Natural killer cell (primary cell): ENCODE measurements around the gene MAML3. TPM values are rescaled to one million over a fixed set of nuclear protein-coding genes. Genes with fewer than 3 reads are reported as not detected.

Experiments
- ATAC-seq, 3 donors: fragments of 150-1000 bp in 2 of 3; fragments of 200-7000 bp in 1 of 3; cut with Tn5 transposase; 1 replicate in 1 of 3; 2 replicates in 2 of 3; pipeline ENCODE4 v1.10.0; 2021; ENCODE audit warnings: mild to moderate bottlenecking in 2 of 3, moderate library complexity in 2 of 3
- DNase-seq, 2 donors: peaks; one replicate each; pipeline versions ENCODE4 v3.0.0 to v3.0.0-alpha.2; 2013 to 2021; ENCODE audit warnings: mixed read lengths in 1 of 2
- H3K27ac ChIP-seq: one replicate; pipeline ENCODE4 v1.5.1; 2013; ENCODE audit warnings: mild to moderate bottlenecking, low read length
- H3K27me3 ChIP-seq: one replicate; pipeline ENCODE4 v1.6.1; 2013; ENCODE audit warnings: low read length; ENCODE audit not compliant: control insufficient read depth, insufficient read depth
- H3K36me3 ChIP-seq: one replicate; pipeline ENCODE4 v1.6.1; 2013; ENCODE audit warnings: low read length; ENCODE audit not compliant: control insufficient read depth, insufficient read depth
- H3K4me1 ChIP-seq: one replicate; pipeline ENCODE4 v1.6.1; 2013; ENCODE audit warnings: low read length; ENCODE audit not compliant: control insufficient read depth, insufficient read depth
- H3K4me3 ChIP-seq: one replicate; pipeline ENCODE4 v1.5.1; 2013; ENCODE audit warnings: low read length
- H3K9me3 ChIP-seq: one replicate; pipeline ENCODE4 v1.6.1; 2013; ENCODE audit warnings: low read length; ENCODE audit not compliant: control insufficient read depth, insufficient read depth
- H3K27ac Mint-ChIP-seq, 2 donors: one replicate each; pipeline ENCODE4 v1.8.0; 2022; ENCODE audit warnings: mild to moderate bottlenecking in 2 of 2, mixed read lengths in 2 of 2, moderate library complexity in 1 of 2
- H3K27me3 Mint-ChIP-seq, 2 donors: one replicate each; pipeline ENCODE4 v1.8.0; 2022; ENCODE audit warnings: low read depth in 2 of 2, mixed read lengths in 2 of 2
- H3K36me3 Mint-ChIP-seq: one replicate; pipeline ENCODE4 v1.8.0; 2022; ENCODE audit warnings: mixed read lengths
- H3K4me1 Mint-ChIP-seq, 2 donors: one replicate each; pipeline ENCODE4 v1.8.0; 2022; ENCODE audit warnings: mixed read lengths in 2 of 2
- H3K4me3 Mint-ChIP-seq: one replicate; pipeline ENCODE4 v1.8.0; 2022; ENCODE audit warnings: mild to moderate bottlenecking, moderate library complexity, mixed read lengths
- H3K9me3 Mint-ChIP-seq, 2 donors: one replicate each; pipeline ENCODE4 v1.8.0; 2022; ENCODE audit warnings: mixed read lengths in 2 of 2
- CTCF ChIP-seq: fragments of 200-600 bp; IDR thresholded peaks from one replicate; pipeline ENCODE4 v1.8.0; 2022; ENCODE audit warnings: antibody characterized with exemption
- WGBS: methylation state at CpG from one replicate; pipeline ENCODE4 v1.1.7; 2013; ENCODE audit warnings: missing lambda C conversion rate; ENCODE audit not compliant: insufficient coverage; 5-methylcytosine and 5-hydroxymethylcytosine counted together
- intact Hi-C: fragments of 100-400 bp; cut with micrococcal nuclease; formaldehyde crosslinking; loops from one replicate; pipeline ENCODE4 v1.14.2; 2022
- total RNA-seq, 4 donors: library from RNA; stranded (reverse); fragments of 120-200 nt in 1 of 4; gene quantifications; one replicate each; pipeline versions ENCODE4 v1.2.3 to v1.2.4, GENCODE V29; 2013 to 2022

The MAML3 gene
- total RNA-seq, 3 donors from 2014 or later (not counting 1 experiment from before 2014, with no cell fraction given), result 1.7 to 5.6 (median 2.8) TPM

- ATAC-seq (no peak), DNase-seq (no peak)
- Mint-ChIP-seq H3K9me3 (no peaks in the 10 kb centered on the region), H3K27me3 (no peaks in the 10 kb centered on the region), H3K4me3 (peak overlapping the region; percentile 91), H3K27ac (peak overlapping the region; percentile 92 to 94), H3K4me1 (peaks cover 39 to 45% of the 10 kb centered on the region in 2 donors), H3K36me3 (no peaks in the 10 kb centered on the region)
- intact Hi-C loops, result no loop called here
- no peaks in the 10 kb centered on the region for H3K27me3 ChIP-seq
- no peaks in the 10 kb centered on the region for H3K36me3 ChIP-seq
- H3K9me3 ChIP-seq, result no peaks in the 10 kb centered on the region
- WGBS, result 95% methylated on average over 5 of the region's 6 CpGs
- no peak for TF ChIP-seq CTCF
- H3K4me1 ChIP-seq, result peaks cover 31% of the 10 kb centered on the region
- H3K27ac ChIP-seq, result no peak overlapping the region
- no peak overlapping the region for H3K4me3 ChIP-seq
Observed at GRCh38 chr4:139839403-139840031, 314.5 kb downstream of the MAML3 start.

- Mint-ChIP-seq H3K27me3 (no peaks in the 10 kb centered on the region), H3K4me1 (peaks cover 39 to 41% of the 10 kb centered on the region in 2 donors), H3K36me3 (no peaks in the 10 kb centered on the region), H3K4me3 (peak overlapping the region; percentile 21), H3K27ac (peak overlapping the region in 1 of 2 donors; percentile 94), H3K9me3 (no peaks in the 10 kb centered on the region)
- no peaks in the 10 kb centered on the region for H3K27me3 ChIP-seq
- DNase-seq (no peak), ATAC-seq (no peak)
- no peaks in the 10 kb centered on the region for H3K36me3 ChIP-seq
- no peak overlapping the region for H3K27ac ChIP-seq
- TF ChIP-seq CTCF, result no peak
- intact Hi-C loops, result no loop called here
- H3K9me3 ChIP-seq, result no peaks in the 10 kb centered on the region
- 94% methylated on average over 3 of the region's 3 CpGs for WGBS
- peaks cover 31% of the 10 kb centered on the region for H3K4me1 ChIP-seq
- no peak overlapping the region for H3K4me3 ChIP-seq
Observed at GRCh38 chr4:139838811-139839210, 315.2 kb downstream of the MAML3 start.

- 84% methylated on average over 2 of the region's 2 CpGs for WGBS
- Mint-ChIP-seq H3K9me3 (no peaks in the 10 kb centered on the region), H3K4me3 (no peak overlapping the region), H3K4me1 (peaks cover 13% of the 10 kb centered on the region in 2 donors), H3K36me3 (no peaks in the 10 kb centered on the region), H3K27me3 (no peaks in the 10 kb centered on the region), H3K27ac (no peak overlapping the region)
- Histone ChIP-seq H3K36me3 (no peaks in the 10 kb centered on the region), H3K27ac (no peak overlapping the region), H3K27me3 (no peaks in the 10 kb centered on the region), H3K9me3 (no peaks in the 10 kb centered on the region), H3K4me3 (no peak overlapping the region), H3K4me1 (peaks cover 11% of the 10 kb centered on the region)
- intact Hi-C loops, result no loop called here
- DNase-seq, result no peak
- ATAC-seq, result no peak
- TF ChIP-seq CTCF, result no peak
Observed at GRCh38 chr4:139834981-139835391, 319.0 kb downstream of the MAML3 start.

- Histone ChIP-seq H3K27me3 (no peaks in the 10 kb centered on the region), H3K4me1 (peaks cover 6% of the 10 kb centered on the region), H3K9me3 (no peaks in the 10 kb centered on the region), H3K4me3 (no peak overlapping the region), H3K36me3 (no peaks in the 10 kb centered on the region), H3K27ac (no peak overlapping the region)
- DNase-seq (no peak), ATAC-seq (no peak)
- H3K4me1 Mint-ChIP-seq, result peaks cover 6% of the 10 kb centered on the region in 2 donors
- no peaks in the 10 kb centered on the region for H3K9me3 Mint-ChIP-seq
- H3K4me3 Mint-ChIP-seq, result no peak overlapping the region
- intact Hi-C loops, result no loop called here
- no peaks in the 10 kb centered on the region for H3K27me3 Mint-ChIP-seq
- H3K36me3 Mint-ChIP-seq, result no peaks in the 10 kb centered on the region
- H3K27ac Mint-ChIP-seq, result no peak overlapping the region
- 95% methylated on average over 8 of the region's 8 CpGs for WGBS
- no peak for TF ChIP-seq CTCF
Observed at GRCh38 chr4:139834226-139834662, 319.7 kb downstream of the MAML3 start.
